PFSK-1 (cell line): ENCODE measurements around the gene NPR1.

Source experiments
- POLR2AphosphoS5 ChIP-seq: IDR thresholded peaks from 2 replicates; pipeline ENCODE4 v1.6.1; 2012; ENCODE audit warnings: low read depth, mild to moderate bottlenecking, control low read depth, low read length, moderate library complexity
- SIN3A ChIP-seq: IDR thresholded peaks from 2 replicates; pipeline ENCODE4 v1.6.1; 2012; ENCODE audit warnings: mild to moderate bottlenecking, low read length, moderate library complexity, borderline replicate concordance; ENCODE audit not compliant: insufficient read depth
- TAF1 ChIP-seq: IDR thresholded peaks from 2 replicates; pipeline ENCODE4 v1.6.1; 2012; ENCODE audit warnings: low read length, control low read depth, borderline replicate concordance; ENCODE audit not compliant: insufficient read depth
- TF ChIP-seq, protein P1 (sequence below), 2 experiments: IDR thresholded peaks; 2 replicates each; pipeline versions ENCODE4 v1.6.1 to v1.8.0; 2011 to 2012; ENCODE audit warnings: low read depth in 2 of 2, low read length in 2 of 2, control low read depth in 1 of 2, inconsistent platforms in 1 of 2, mild to moderate bottlenecking in 1 of 2, moderate library complexity in 1 of 2; ENCODE audit not compliant: insufficient read depth in 1 of 2

DNA sequence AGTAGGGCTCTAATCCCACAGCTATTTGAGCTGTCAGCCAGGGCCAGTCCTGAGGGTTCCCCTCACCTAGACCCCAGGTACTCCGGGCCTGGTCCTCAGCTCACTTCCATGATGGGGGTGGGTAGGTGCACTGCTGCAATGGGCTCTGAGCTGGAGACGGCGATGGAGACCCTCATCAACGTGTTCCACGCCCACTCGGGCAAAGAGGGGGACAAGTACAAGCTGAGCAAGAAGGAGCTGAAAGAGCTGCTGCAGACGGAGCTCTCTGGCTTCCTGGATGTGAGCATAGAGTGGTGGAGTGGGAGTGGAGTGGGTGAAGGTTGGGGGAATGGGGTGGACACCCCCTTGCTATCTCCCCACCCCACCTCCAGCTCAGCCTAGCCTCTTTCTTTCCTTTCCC, 48.1 kb upstream of the NPR1 start:
- TF ChIP-seq, protein P1, sequence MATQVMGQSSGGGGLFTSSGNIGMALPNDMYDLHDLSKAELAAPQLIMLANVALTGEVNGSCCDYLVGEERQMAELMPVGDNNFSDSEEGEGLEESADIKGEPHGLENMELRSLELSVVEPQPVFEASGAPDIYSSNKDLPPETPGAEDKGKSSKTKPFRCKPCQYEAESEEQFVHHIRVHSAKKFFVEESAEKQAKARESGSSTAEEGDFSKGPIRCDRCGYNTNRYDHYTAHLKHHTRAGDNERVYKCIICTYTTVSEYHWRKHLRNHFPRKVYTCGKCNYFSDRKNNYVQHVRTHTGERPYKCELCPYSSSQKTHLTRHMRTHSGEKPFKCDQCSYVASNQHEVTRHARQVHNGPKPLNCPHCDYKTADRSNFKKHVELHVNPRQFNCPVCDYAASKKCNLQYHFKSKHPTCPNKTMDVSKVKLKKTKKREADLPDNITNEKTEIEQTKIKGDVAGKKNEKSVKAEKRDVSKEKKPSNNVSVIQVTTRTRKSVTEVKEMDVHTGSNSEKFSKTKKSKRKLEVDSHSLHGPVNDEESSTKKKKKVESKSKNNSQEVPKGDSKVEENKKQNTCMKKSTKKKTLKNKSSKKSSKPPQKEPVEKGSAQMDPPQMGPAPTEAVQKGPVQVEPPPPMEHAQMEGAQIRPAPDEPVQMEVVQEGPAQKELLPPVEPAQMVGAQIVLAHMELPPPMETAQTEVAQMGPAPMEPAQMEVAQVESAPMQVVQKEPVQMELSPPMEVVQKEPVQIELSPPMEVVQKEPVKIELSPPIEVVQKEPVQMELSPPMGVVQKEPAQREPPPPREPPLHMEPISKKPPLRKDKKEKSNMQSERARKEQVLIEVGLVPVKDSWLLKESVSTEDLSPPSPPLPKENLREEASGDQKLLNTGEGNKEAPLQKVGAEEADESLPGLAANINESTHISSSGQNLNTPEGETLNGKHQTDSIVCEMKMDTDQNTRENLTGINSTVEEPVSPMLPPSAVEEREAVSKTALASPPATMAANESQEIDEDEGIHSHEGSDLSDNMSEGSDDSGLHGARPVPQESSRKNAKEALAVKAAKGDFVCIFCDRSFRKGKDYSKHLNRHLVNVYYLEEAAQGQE (IDR thresholded peaks at IDR 0.05; ENCODE audit: insufficient read depth in 1 of 2, low read depth in 2 of 2, low read length in 2 of 2): no peak
- no peak for TF ChIP-seq TAF1
- TF ChIP-seq POLR2AphosphoS5: no peak
- TF ChIP-seq SIN3A: no peak
